ENCODE results near the gene HPGDS.

Gene HPGDS

GRCh38 chr4:94377294-94377693 lies 34.7 kb upstream of the HPGDS start:
- TF ChIP-seq REST (IDR thresholded peaks at IDR 0.05; ENCODE audit: low read depth) (no peak), TEAD4 (IDR thresholded peaks at IDR 0.05) (no peak), MAX (IDR thresholded peaks at IDR 0.05) (no peak), CEBPB (IDR thresholded peaks at IDR 0.05) (no peak), FOXM1 (IDR thresholded peaks at IDR 0.05; ENCODE audit: borderline replicate concordance, low read depth) (no peak), NFIC (IDR thresholded peaks at IDR 0.05) (no peak), RAD21 (IDR thresholded peaks at IDR 0.05; ENCODE audit: low read depth) (no peak), TAF1 (IDR thresholded peaks at IDR 0.05; ENCODE audit: low read depth) (no peak), EGR1 (IDR thresholded peaks at IDR 0.05) (no peak), USF1 (IDR thresholded peaks at IDR 0.05) (no peak), TCF12 (IDR thresholded peaks at IDR 0.05; ENCODE audit: low read depth) (no peak), EP300 (IDR thresholded peaks at IDR 0.05; ENCODE audit: borderline replicate concordance) (no peak), CREB1 (IDR thresholded peaks at IDR 0.05; ENCODE audit: low read depth) (no peak), ZBTB7A (IDR thresholded peaks at IDR 0.05; ENCODE audit: low read depth) (no peak), YY1 (IDR thresholded peaks at IDR 0.05; ENCODE audit: low read depth) (no peak)

GRCh38 chr4:94375364-94375763 lies 32.7 kb upstream of the HPGDS start:
- no peak for TF ChIP-seq EGR1 (IDR thresholded peaks at IDR 0.05)
- no peak for TF ChIP-seq TCF12 (IDR thresholded peaks at IDR 0.05; ENCODE audit: low read depth)
- no peak for TF ChIP-seq ZBTB7A (IDR thresholded peaks at IDR 0.05; ENCODE audit: low read depth)
- TF ChIP-seq REST (IDR thresholded peaks at IDR 0.05; ENCODE audit: low read depth): no peak
- no peak for TF ChIP-seq EP300 (IDR thresholded peaks at IDR 0.05; ENCODE audit: borderline replicate concordance)
- no peak for TF ChIP-seq FOXM1 (IDR thresholded peaks at IDR 0.05; ENCODE audit: borderline replicate concordance, low read depth)
- no peak for TF ChIP-seq YY1 (IDR thresholded peaks at IDR 0.05; ENCODE audit: low read depth)
- TF ChIP-seq NFIC (IDR thresholded peaks at IDR 0.05): no peak
- no peak for TF ChIP-seq CEBPB (IDR thresholded peaks at IDR 0.05)
- no peak for TF ChIP-seq MAX (IDR thresholded peaks at IDR 0.05)
- TF ChIP-seq RAD21 (IDR thresholded peaks at IDR 0.05; ENCODE audit: low read depth): no peak
- no peak for TF ChIP-seq TEAD4 (IDR thresholded peaks at IDR 0.05)
- no peak for TF ChIP-seq USF1 (IDR thresholded peaks at IDR 0.05)
- TF ChIP-seq TAF1 (IDR thresholded peaks at IDR 0.05; ENCODE audit: low read depth): no peak
- no peak for TF ChIP-seq CREB1 (IDR thresholded peaks at IDR 0.05; ENCODE audit: low read depth)

- no peak for TF ChIP-seq ZBTB7A (IDR thresholded peaks at IDR 0.05; ENCODE audit: low read depth)
- TF ChIP-seq CREB1 (IDR thresholded peaks at IDR 0.05; ENCODE audit: low read depth): no peak
- TF ChIP-seq EGR1 (IDR thresholded peaks at IDR 0.05): no peak
These were observed 31.1 kb upstream of the HPGDS start for GRCh38 chr4:94373752-94374151.

GRCh38 chr4:94372991-94373390 lies 30.4 kb upstream of the HPGDS start:
- TF ChIP-seq EGR1 (IDR thresholded peaks at IDR 0.05) (no peak), CEBPB (IDR thresholded peaks at IDR 0.05) (no peak), YY1 (IDR thresholded peaks at IDR 0.05; ENCODE audit: low read depth) (no peak), EP300 (IDR thresholded peaks at IDR 0.05; ENCODE audit: borderline replicate concordance) (no peak)

- TF ChIP-seq MAX (IDR thresholded peaks at IDR 0.05) (no peak), ZBTB7A (IDR thresholded peaks at IDR 0.05; ENCODE audit: low read depth) (no peak), YY1 (IDR thresholded peaks at IDR 0.05; ENCODE audit: low read depth) (no peak), CEBPB (IDR thresholded peaks at IDR 0.05) (no peak), NFIC (IDR thresholded peaks at IDR 0.05) (no peak), TEAD4 (IDR thresholded peaks at IDR 0.05) (no peak), TCF12 (IDR thresholded peaks at IDR 0.05; ENCODE audit: low read depth) (no peak), CREB1 (IDR thresholded peaks at IDR 0.05; ENCODE audit: low read depth) (no peak), TAF1 (IDR thresholded peaks at IDR 0.05; ENCODE audit: low read depth) (no peak), REST (IDR thresholded peaks at IDR 0.05; ENCODE audit: low read depth) (no peak), RAD21 (IDR thresholded peaks at IDR 0.05; ENCODE audit: low read depth) (no peak), EGR1 (IDR thresholded peaks at IDR 0.05) (no peak), EP300 (IDR thresholded peaks at IDR 0.05; ENCODE audit: borderline replicate concordance) (no peak), FOXM1 (IDR thresholded peaks at IDR 0.05; ENCODE audit: borderline replicate concordance, low read depth) (no peak), USF1 (IDR thresholded peaks at IDR 0.05) (no peak)
These were observed 29.8 kb upstream of the HPGDS start for GRCh38 chr4:94372228-94372978.

All from Ishikawa (cell line).